Fibroblast of lung (primary cell): Measurements from ENCODE around the gene NUB1.

ENCODE experiments used
- EZH2 ChIP-seq: IDR thresholded peaks from 2 replicates; pipeline ENCODE4 v1.5.1; 2012; ENCODE audit warnings: low read length, control low read depth, mild to moderate bottlenecking; ENCODE audit errors: missing control alignments
- TF ChIP-seq, protein P1 (sequence below), 2 donors: IDR thresholded peaks in 1 of 2; conservative IDR thresholded peaks in 1 of 2; 1 replicate in 1 of 2; 2 replicates in 1 of 2; pipeline ENCODE4 v1.5.1; 2011 to 2012; ENCODE audit warnings: low read length in 2 of 2, control low read depth in 1 of 2, inconsistent platforms in 1 of 2, low read depth in 1 of 2, mild to moderate bottlenecking in 1 of 2

DNA sequence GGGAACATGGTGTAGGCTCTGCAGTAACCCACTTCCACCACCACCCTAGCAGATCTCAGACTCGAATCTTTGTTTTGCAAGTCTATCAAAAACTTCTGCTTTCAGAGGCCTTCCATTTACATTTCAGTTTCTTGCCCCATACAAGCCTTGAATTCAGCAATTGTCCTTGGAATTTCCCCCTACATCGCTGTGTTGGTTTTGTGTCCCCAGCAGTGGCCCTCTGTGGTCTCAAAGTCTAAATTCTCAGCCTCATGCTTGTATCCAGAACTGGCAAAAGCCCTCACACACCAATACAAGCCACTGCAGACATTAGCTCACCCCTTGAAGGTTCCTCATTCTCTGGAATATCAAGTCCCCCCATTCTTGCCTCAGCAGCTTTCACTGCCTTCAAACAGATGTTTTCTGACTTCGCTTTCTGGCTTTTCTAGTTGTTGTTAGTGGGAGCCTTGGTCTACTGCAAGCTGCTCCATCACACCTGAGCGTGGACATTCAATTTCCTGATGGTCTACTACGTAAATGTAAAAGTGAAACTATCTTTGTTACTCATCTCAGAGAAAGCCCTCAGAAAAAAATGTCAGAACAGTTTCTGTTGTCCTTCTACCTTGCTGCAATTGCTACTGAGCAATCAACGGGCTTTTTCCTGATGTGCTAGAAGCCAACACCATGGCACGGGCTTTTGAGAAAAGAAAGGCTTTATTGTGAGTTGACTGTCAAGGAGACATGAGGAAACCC lies 1.8 kb upstream of the NUB1 start:
- TF ChIP-seq, protein P1, sequence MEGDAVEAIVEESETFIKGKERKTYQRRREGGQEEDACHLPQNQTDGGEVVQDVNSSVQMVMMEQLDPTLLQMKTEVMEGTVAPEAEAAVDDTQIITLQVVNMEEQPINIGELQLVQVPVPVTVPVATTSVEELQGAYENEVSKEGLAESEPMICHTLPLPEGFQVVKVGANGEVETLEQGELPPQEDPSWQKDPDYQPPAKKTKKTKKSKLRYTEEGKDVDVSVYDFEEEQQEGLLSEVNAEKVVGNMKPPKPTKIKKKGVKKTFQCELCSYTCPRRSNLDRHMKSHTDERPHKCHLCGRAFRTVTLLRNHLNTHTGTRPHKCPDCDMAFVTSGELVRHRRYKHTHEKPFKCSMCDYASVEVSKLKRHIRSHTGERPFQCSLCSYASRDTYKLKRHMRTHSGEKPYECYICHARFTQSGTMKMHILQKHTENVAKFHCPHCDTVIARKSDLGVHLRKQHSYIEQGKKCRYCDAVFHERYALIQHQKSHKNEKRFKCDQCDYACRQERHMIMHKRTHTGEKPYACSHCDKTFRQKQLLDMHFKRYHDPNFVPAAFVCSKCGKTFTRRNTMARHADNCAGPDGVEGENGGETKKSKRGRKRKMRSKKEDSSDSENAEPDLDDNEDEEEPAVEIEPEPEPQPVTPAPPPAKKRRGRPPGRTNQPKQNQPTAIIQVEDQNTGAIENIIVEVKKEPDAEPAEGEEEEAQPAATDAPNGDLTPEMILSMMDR (conservative IDR thresholded peaks at IDR 0.05 in 1 of 2, IDR thresholded peaks at IDR 0.05 in 1 of 2; ENCODE audit: low read depth in 1 of 2, low read length in 2 of 2): no peak
- no peak for TF ChIP-seq EZH2
